Measurements from ENCODE around the gene DOCK8.

DNA sequence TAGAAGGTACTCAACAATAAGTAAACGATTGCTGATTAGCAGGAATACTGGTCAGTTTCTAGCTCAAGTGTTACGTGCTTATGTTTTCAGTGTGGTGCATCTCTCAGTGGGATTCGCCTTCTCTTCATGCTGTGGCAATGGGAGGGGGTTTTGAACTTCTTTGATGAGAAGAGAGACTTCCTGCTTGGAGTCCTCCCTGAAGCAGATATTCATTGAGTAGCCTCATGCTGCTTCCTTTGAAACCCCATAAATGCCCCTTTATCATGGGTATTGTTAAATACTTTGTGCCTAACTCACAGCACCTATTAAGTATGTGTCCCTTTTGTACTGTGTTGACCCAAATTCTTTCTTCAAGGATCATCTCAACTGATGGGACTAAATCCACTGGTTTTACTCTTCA, 116.5 kb downstream of the DOCK8 start:
- TF ChIP-seq CTCF (conservative IDR thresholded peaks at IDR 0.05) (no peak), EZH2 (IDR thresholded peaks at IDR 0.05; ENCODE audit: low read depth) (no peak)

Data from PC-9 (cell line).